MM.1S (cell line): ENCODE measurements around the gene PRUNE2.

Experiments used
- EZH2 ChIP-seq: fragments of 300-600 bp; sonication (generic); optimal IDR thresholded peaks from 2 replicates; pipeline ENCODE3; 2017; ENCODE audit warnings: low read depth, mild to moderate bottlenecking, antibody characterized with exemption, low read length, mixed read lengths
- EZH2phosphoT487 ChIP-seq: fragments of 300-600 bp; sonication (generic); IDR thresholded peaks from 2 replicates; pipeline ENCODE4 v1.6.1; 2018; ENCODE audit warnings: antibody characterized with exemption, low read length
- TF ChIP-seq, protein P1 (sequence below): fragments of 300-600 bp; sonication (generic); IDR thresholded peaks from 2 replicates; pipeline ENCODE4 v1.5.1; 2016; ENCODE audit warnings: antibody characterized with exemption, low read length, mixed read lengths

DNA sequence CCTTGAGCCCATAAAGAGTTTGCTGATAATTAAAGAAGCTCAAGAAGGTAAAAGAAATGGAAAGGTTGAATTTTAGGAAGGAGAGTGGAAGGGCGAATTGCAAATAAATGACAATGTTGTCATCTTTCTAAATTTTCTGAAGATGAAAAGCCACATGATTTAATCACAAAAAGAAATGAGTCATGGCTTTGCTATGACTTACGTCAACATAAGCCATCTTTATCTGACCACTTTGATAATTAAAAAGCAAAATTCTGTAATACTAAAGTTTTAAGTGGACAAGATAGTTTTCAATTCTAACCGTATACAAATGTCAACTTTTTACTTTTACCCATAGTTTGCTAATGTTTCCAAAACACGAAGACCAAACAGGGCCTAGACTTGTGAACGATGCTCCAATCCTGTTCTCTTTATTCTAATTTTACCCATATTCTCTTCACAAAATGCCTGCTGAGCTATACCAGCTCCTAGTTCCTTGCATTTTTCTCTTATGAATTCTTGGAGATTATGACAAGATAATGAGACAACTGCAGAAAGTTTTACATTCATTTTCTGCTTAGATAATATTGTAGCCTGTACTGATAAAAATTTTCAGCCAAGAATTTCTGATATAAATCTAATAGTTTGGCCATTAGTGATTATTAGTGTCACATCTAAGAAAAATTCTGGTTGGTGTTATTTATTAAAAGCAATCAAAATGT is 21.8 kb upstream of the PRUNE2 start:
- TF ChIP-seq, protein P1, sequence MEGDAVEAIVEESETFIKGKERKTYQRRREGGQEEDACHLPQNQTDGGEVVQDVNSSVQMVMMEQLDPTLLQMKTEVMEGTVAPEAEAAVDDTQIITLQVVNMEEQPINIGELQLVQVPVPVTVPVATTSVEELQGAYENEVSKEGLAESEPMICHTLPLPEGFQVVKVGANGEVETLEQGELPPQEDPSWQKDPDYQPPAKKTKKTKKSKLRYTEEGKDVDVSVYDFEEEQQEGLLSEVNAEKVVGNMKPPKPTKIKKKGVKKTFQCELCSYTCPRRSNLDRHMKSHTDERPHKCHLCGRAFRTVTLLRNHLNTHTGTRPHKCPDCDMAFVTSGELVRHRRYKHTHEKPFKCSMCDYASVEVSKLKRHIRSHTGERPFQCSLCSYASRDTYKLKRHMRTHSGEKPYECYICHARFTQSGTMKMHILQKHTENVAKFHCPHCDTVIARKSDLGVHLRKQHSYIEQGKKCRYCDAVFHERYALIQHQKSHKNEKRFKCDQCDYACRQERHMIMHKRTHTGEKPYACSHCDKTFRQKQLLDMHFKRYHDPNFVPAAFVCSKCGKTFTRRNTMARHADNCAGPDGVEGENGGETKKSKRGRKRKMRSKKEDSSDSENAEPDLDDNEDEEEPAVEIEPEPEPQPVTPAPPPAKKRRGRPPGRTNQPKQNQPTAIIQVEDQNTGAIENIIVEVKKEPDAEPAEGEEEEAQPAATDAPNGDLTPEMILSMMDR = no peak
- no peak for TF ChIP-seq EZH2
- no peak for TF ChIP-seq EZH2phosphoT487
